ENCODE measurements around the gene STX8.

The STX8 gene

GRCh38 chr17:9220398-9221146 is 355.0 kb downstream of the STX8 start:
- no peak for DNase-seq

DNA sequence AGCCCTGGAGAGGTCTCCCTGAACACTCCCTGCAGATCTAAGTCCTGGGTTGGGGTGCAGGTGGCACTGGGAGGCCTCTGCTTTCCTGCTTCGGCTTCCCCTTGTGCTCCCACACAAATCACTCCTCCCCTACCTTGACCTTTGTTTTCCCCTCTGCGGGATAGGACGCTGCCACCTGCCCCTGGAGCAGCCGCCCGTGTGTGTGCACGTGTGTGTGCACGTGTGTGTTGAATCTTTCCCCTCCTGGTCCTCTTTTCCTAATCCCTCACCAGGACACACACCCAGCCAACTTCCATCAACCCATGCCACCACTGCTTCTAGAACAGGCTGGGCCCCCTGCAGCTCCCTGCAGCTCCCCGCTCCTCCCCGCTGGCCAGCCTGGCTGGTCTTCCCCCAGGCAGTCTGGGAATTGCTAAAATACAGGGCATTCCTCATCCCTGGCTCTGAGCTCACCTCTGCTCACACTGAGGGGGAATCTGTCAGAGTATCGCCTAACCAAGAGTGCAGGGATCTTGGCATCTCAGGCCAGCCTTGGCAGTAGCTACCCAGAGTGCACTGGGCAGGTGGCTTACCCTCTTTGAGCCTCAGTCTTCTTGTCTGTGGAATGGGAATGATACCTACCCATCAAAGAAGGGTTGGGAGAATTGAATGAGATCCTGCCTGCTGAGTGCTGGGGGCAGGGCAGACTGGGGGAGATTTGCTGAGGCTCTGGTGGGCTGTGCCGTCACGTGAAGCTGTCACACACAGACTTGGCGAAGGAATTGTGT is 355.8 kb downstream of the STX8 start:
- no peak for DNase-seq

DNA sequence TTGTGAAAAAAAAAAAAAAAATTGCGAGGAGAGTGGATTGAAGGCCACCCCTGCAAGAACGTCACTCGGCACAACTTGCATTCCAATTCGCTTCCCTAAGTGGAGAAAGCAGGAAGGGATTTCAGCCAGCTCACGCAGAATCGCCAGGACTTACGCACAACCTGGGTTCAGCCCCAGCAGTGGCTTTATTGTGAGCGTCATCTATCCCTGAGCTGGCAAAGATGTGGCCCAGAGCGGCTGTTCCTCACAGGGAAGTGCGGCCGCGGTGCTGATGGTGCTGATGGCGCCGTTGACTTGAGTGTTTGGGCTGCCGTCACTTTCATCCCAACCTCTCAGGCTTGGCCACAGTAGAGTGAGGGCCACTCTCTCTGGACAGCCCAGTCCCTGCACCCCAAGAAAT is 356.7 kb downstream of the STX8 start:
- no peak for DNase-seq

DNA sequence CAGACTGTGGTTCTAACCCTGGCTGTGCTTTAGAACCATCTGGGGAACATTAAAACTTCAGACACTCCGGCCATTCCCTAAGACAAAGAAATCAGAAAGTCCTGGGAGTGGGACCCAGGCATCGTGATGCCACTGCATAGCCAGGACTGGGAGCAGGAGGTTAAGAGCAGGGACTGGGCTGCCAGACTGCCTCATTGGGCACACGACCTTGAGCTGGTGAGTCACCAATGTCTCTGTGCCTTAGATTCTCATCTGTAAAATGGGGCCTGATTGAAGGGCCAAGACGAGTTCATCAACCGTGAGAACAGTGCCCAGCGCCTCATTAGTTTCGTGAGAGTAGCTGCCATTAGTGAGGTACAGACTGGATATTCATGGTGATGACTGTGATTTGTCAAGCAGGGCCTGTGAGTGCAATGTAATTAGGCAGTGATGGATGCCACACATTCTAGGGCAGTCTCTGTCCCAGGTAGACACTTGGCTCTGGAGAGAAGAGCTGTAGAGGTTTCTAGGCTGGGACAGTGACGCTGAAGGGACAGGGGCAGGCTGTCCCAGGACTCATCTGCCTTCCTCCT is 357.5 kb downstream of the STX8 start:
- DNase-seq, result no peak

DNA sequence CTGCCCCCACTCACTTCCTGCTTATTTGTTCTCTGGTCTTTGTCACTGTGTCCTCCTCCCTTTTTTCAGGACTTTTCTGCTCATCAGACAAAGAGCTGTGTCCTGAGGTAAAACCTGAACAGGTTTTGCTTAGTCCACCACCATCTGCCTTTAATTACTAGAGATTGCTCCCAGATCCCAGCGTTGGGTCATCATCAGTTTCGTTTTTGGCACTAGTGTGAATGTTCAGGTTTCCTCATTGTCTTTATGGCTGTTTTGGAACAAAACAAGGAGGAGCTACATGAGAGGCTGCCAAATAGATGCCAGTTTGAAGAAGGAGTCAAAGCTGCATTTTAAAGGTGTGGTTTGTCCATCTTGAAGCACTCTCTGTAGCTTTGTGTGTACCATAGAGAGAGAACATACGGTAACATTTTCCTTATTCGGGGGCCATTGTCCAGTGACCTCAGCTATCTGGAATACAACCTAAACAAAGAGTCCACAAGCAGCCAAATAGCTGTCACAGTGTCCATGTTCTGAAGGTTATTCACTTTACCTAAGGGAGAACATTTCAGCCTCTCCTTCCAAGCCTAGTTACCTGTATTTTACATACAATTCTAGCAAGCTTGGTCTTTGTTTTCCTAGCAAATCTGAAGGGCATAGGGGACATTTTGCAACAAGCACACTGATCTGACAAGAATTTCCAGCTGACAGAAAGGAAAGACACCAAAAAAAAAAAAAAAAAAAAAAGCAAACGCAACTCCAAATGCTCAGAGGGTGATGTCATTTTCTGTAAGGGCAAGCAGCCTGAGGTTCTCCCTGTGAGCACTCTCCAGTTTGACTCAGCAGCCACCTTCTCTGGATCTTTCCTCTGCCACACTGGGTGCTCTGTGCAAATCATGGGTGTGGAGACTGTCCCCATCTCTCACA is 358.2 kb downstream of the STX8 start:
- no peak for DNase-seq

- DNase-seq, result no peak
These were observed 360.2 kb downstream of the STX8 start for GRCh38 chr17:9215465-9215864.

DNA sequence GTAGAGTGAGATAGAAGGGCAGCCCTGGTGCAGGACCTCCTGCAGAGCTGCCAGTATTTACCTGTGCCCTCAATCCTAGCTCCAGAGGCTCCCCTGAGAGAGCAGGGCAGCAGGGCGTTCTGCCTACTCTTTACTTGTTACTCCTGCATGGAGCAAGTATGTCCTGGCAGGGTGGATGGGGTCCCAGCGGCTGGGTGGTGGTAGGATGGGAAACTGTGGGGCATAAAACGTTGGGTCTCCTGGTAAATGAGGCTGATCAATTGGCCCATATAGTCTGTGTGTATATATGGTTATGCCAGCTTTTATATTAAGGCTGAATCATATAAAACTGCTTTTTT is 362.3 kb downstream of the STX8 start:
- DNase-seq, result no peak

DNA sequence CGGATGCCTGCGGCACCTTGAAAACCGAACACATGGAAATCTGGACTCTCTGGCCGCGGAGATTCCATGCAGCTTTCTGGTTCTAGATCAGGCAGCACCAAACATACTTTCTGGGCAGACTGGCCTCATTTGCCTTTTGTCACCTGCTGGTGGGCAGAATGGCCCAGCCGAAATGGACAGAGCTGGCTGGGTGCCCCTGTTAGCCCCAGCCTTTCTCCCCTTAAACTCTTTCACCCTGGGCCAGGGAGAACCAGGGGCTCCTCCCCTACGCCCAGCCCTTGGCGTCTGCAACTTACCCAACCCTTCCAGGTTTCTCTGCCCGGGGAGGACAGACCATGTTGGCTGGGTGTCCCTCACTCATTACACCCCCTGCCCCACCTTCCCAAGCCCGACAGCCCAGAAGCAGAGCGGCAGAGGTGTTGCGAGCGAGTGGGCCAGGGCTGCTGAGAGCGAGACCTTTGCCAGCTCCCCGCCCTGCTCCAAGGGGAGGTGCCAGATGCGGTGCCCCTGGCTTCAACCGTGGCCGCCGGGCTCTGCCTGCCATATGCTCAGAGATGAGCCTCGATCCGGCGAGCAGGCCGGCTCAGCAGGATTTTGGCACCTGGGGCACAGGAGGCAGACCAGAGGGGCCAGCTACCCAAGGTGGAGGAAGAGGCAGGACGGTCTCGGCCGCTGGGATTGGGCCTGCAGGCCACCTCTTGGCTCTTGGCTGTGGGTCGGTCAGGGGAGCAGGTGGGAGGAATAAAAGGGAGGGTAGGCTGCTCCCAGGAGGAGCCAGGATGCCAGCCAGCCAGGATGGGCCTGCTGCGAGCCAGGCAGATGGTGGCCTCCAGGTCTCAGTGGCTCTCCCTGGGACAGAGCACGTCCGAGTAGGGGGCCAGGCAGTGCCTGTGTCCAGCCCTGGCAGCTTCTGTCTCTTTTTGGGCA is 363.0 kb downstream of the STX8 start:
- no peak for DNase-seq

DNA sequence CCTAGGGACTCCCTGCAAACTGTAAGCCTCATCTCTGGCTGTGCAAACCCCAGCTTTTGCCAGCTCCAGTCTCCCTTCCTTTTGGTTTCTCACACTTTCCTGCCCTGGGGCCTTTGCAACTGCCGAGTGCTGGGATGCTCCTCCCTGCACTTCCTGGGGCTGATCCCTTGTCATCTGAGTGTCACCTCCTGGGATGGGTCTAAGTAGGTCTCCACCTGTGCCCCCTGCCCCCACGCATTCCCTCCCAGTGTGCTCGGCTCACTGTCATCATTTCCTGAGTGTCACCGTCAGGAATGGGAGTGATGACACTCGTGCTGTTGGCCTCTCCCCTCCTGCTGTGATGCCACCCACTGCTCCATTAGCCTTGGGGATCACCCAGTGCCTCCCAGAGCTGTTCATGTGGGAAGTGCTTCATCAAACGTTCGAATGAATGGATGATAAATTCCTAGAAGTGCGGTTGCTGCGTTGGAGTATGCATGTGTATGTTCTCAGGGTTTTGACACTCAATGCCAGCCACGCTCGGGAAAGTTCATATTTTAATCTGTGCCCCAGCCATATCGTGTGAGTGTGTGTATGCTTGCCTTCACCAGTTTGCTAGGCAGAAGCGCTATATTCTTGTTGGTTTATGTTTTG is 364.4 kb downstream of the STX8 start:
- DNase-seq, result no peak

DNA sequence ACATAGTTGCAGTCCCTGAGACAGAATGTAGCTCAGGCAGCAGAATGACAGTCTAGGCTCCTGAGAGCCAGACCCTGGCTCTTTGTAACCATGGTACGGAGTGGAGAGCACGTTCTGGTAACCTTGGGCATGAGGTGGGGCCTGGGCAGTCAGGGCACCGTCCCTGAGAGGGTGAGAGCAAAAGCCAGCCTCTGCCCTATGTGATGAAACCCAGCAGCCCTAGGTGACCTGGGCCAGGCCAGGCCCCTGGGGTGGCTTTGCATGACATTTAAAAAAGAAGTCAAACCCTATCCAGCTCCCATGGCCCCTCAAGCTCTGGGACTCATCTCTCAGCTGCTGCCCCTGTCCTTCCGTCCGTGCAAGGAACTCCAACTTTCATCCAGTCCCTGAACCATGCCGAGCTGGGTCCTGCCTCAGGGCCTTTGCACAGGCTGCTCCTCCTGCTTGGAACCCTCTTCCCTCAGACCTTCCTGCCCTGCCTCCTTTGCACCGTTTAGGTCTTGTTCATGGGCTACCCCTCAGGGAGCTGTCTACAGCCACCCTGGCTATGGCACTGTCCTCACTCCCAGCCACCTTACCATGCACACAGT is 365.7 kb downstream of the STX8 start:
- no peak for DNase-seq

DNA sequence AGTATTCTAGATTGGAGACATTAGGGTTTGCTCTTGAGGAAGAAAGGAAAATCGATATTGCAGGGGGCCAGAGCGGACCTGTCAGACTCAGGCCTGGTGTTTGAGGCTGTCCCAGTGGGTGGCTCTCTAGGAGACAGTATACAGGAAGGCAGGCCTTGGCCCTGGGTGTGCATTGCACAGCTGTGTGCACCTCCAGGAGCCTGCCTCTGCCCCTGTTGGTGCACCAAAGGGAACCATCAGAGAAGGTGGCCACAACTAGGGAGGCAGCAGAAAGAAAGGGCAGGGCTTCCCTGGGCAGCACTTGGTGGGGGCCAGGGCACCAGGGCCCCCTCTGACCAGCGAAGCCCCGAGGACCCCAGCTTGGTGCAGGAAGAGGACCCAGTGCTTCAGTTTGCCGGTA is 366.3 kb downstream of the STX8 start:
- no peak for DNase-seq

DNA sequence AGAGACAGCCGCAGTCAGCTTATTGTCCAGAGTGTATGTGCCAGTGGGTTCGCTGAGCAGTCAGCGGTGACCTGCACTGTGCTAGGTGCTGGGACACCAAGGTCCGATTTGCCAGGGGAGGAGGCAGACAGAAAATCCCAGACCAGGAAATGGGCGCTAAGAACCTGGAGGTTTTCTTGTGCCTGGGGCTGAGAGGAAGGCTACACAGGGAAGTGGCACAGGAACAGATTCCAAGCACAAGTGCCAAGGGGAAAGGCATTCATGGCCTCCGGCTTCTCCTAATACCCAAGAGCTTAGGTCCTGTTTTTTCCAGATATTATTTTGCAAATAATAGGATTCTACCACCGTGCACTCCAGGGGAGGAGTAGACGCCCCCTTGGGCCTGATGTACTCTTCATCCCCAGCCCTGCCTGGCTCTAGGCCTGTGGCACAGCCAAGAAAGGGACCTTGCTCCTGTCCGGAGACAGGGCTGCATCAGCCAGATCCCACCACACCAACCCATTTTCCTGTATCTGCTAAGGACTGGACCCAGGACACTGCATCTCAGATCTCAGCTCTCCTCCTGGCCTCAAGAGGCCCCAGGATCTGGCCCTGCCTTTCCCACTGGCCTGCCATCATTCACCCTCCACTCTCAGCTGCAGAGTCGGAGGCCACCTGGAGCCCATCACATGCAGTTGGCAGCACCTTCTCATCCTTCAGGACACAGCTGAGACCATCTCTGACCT is 367.1 kb downstream of the STX8 start:
- DNase-seq, result no peak

DNA sequence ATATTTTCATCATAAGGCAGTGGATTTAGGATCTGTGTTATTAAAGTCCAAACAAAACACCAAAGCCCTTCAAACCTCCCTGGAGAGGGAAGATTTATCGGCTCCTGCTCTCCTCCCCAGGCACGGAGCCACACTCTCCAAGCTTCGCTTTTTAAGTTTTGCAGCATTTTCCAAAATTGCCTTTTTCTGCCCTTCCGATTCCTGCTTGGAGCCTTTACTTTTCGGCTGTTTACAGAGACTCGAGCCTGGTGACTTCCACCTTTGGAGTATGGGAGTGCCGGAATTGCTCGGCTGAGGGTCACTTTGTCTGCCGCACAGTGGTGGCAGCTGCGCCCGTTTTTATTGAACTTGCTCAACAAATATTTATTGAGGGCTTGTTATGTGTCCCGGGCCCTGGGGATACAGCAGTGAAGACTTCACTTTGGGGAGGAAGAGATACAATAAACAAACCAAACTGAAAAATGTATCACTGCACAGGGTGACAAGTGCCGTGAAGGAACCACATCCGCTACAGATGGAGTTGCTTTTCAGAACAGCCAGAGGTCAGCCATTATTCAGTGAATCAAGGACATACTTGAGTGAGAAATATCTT is 368.8 kb downstream of the STX8 start:
- DNase-seq, result no peak

DNA sequence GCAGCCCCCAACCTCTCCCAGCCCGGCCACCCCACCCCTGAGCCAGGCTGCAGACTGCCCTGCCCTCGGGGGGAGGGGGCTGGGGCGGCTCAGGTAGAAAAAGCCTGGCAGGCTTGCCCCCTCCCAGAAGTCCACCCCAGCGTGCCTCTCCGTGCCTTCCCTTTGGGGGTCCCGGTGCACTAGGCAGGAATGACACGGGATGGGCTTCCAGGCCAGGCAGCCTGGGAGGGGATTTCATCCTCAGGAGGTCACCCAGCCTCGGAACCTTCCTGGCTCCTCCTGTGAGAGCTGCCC is 369.3 kb downstream of the STX8 start:
- no peak for DNase-seq

GRCh38 chr17:9205520-9206409 is 369.9 kb downstream of the STX8 start:
- no peak for DNase-seq

- no peak for DNase-seq
These were observed 370.8 kb downstream of the STX8 start for GRCh38 chr17:9204637-9205329.

GRCh38 chr17:9203771-9204425 is 371.7 kb downstream of the STX8 start:
- no peak for DNase-seq

- DNase-seq, result no peak
These were observed 373.1 kb downstream of the STX8 start for GRCh38 chr17:9202532-9202931.

All from stimulated activated CD8-positive, alpha-beta memory T cell treated with anti-CD3 and anti-CD28 coated beads, Interleukin-4, amount 100 ng/mL, for 48 hours (primary cell).